Osteoblast (primary cell): ENCODE results near the gene SHTN1. TPM values are rescaled to one million over a fixed set of nuclear protein-coding genes. Genes with fewer than 3 reads are reported as not detected.

Experiments used
- DNase-seq: peaks from one replicate; pipeline ENCODE4 v3.0.0; 2011; ENCODE audit warnings: low spot score, mixed read lengths; ENCODE audit not compliant: insufficient read length; ENCODE audit errors: missing footprints
- H2AFZ ChIP-seq: 2 replicates; pipeline ENCODE4 v1.6.0; 2011; ENCODE audit warnings: mild to moderate bottlenecking, low read length
- H3K27ac ChIP-seq: 2 replicates; pipeline ENCODE4 v1.5.1; 2011; ENCODE audit warnings: mild to moderate bottlenecking, low read depth, low read length, moderate library complexity
- H3K27me3 ChIP-seq: 2 replicates; pipeline ENCODE4 v1.6.0; 2012; ENCODE audit warnings: mild to moderate bottlenecking, control low read depth, inconsistent platforms, low read length, moderate library complexity; ENCODE audit not compliant: insufficient read depth
- H3K36me3 ChIP-seq: 2 replicates; pipeline ENCODE4 v1.5.1; 2011; ENCODE audit warnings: mild to moderate bottlenecking, low read length, control low read depth, moderate library complexity; ENCODE audit not compliant: insufficient read depth
- H3K4me1 ChIP-seq: 2 replicates; pipeline ENCODE4 v1.5.1; 2011; ENCODE audit warnings: mild to moderate bottlenecking, low read length, control low read depth, moderate library complexity; ENCODE audit not compliant: insufficient read depth
- H3K4me2 ChIP-seq: 2 replicates; pipeline ENCODE4 v1.6.0; 2011; ENCODE audit warnings: mild to moderate bottlenecking, low read length; ENCODE audit not compliant: insufficient read depth
- H3K4me3 ChIP-seq: fragments of 200-600 bp; sonication (generic); 3 replicates; pipeline ENCODE4 v1.5.1; 2012; ENCODE audit warnings: mild to moderate bottlenecking, low read length, inconsistent platforms; ENCODE audit not compliant: insufficient read depth
- H3K79me2 ChIP-seq: 2 replicates; pipeline ENCODE4 v1.6.0; 2012; ENCODE audit warnings: mild to moderate bottlenecking, low read length, control low read depth, inconsistent platforms; ENCODE audit not compliant: insufficient read depth
- H3K9me3 ChIP-seq: 2 replicates; pipeline ENCODE4 v1.5.1; 2011; ENCODE audit warnings: low read depth, low read length, control low read depth
- H4K20me1 ChIP-seq: 2 replicates; pipeline ENCODE4 v1.6.0; 2012; ENCODE audit warnings: mild to moderate bottlenecking, low read length, control low read depth; ENCODE audit not compliant: insufficient read depth
- CTCF ChIP-seq: IDR thresholded peaks from 2 replicates; pipeline ENCODE4 v1.5.1; 2011; ENCODE audit warnings: mild to moderate bottlenecking, low read depth, low read length, moderate library complexity; ENCODE audit errors: extremely low read depth
- total RNA-seq: library from RNA; depleted of rRNA; stranded (reverse); fragments of >200 nt; gene quantifications from 2 replicates; pipeline ENCODE4 v1.2.3, GENCODE V29; 2012

SHTN1 gene
- total RNA-seq, 1 donor, result 2.2 TPM

GRCh38 chr10:117014835-117015234 lies 9.8 kb upstream of the SHTN1 start:
- H3K27ac ChIP-seq, result no peak overlapping the region
- no peaks in the 10 kb centered on the region for H4K20me1 ChIP-seq
- H3K4me2 ChIP-seq, result no peak overlapping the region
- no peak for TF ChIP-seq CTCF
- H3K27me3 ChIP-seq, result no peaks in the 10 kb centered on the region
- H3K4me1 ChIP-seq, result no peaks in the 10 kb centered on the region
- no peaks in the 10 kb centered on the region for H3K79me2 ChIP-seq
- no peak overlapping the region for H2AFZ ChIP-seq
- H3K9me3 ChIP-seq, result no peaks in the 10 kb centered on the region
- H3K4me3 ChIP-seq, result no peak overlapping the region
- H3K36me3 ChIP-seq, result no peaks in the 10 kb centered on the region
- no peak for DNase-seq

GRCh38 chr10:117007080-117007479 lies 2.1 kb upstream of the SHTN1 start:
- Histone ChIP-seq H3K27me3 (peaks cover 5% of the 10 kb centered on the region), H3K4me2 (no peak overlapping the region), H3K4me1 (no peaks in the 10 kb centered on the region), H3K36me3 (no peaks in the 10 kb centered on the region), H2AFZ (no peak overlapping the region), H4K20me1 (no peaks in the 10 kb centered on the region), H3K27ac (no peak overlapping the region), H3K79me2 (no peaks in the 10 kb centered on the region), H3K4me3 (no peak overlapping the region), H3K9me3 (no peaks in the 10 kb centered on the region)
- DNase-seq, result peak; percentile 91
- TF ChIP-seq CTCF, result no peak

- no peak for TF ChIP-seq CTCF
These were observed 604 bp upstream of the SHTN1 start for GRCh38 chr10:117005527-117006055.

GRCh38 chr10:117004227-117005025 lies 561 bp downstream of the SHTN1 start:
- Histone ChIP-seq H3K36me3 (no peaks in the 10 kb centered on the region), H3K27me3 (peaks cover 5% of the 10 kb centered on the region), H3K4me3 (peak overlapping the region; percentile 83), H3K4me2 (peak overlapping the region; percentile 85), H3K4me1 (no peaks in the 10 kb centered on the region), H3K79me2 (no peaks in the 10 kb centered on the region), H4K20me1 (no peaks in the 10 kb centered on the region), H3K27ac (no peak overlapping the region), H3K9me3 (no peaks in the 10 kb centered on the region), H2AFZ (peak overlapping the region; percentile 94)
- TF ChIP-seq CTCF, result no peak
- peak; percentile 89 for DNase-seq

More at GRCh38 chr10:117005527-117006055, 604 bp upstream of the SHTN1 start:
- H3K79me2 ChIP-seq, result no peaks in the 10 kb centered on the region
- H3K27ac ChIP-seq, result no peak overlapping the region
- H3K4me1 ChIP-seq, result no peaks in the 10 kb centered on the region
- no peaks in the 10 kb centered on the region for H3K9me3 ChIP-seq
- no peaks in the 10 kb centered on the region for H4K20me1 ChIP-seq
- H2AFZ ChIP-seq, result peak overlapping the region; percentile 94
- peaks cover 5% of the 10 kb centered on the region for H3K27me3 ChIP-seq
- peak; percentile 83 for DNase-seq
- H3K36me3 ChIP-seq, result no peaks in the 10 kb centered on the region
- H3K4me3 ChIP-seq, result peak overlapping the region; percentile 83
- peak overlapping the region; percentile 85 for H3K4me2 ChIP-seq
